ENCODE data around the gene CPXM2.

The CPXM2 gene

DNA sequence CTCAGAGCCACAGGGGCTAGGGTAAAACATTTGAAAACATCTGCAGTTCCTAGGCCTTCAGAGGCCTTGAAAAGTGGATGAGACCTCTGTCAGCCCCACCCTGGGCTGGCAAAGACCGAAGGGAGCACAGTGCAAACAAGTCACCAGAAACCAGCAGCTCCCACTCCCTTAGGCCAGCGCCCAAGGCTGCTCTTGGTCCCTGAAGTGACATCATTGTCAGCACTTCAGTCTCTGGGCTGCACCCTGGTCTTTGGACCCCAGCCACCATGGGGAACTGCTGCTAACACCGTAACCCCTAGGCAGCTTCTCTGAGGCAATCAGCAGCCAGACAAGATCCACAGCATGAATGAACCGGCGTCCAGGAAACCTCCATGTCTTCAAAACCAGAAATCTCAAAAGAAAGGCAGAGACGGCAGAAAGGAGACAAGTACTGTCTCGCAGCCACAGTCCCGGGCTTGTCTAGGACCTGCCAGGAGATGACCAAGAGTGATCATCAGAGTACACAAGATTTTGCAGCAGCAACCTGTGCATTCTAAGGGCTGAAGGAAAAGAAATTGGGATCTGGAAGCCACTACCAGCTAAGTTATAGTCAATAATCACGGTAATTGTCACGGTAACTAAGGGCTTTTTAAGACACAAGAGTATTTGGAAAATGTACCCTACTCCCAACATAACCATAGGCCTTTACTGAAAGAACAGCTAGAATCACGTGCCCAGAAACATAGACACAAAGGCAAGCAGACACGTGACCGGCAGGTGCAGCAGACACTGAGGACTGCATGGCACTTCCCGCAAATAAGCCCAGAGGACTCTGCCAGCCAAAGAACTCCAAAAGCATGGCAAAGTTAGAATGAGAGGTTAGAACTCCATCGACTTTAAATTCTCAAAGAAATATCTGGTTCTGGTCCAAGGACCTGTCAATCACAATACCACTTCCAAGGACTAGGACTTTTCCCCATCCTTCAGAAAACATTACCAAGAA lies 23.3 kb downstream of the CPXM2 start:
- no peak for DNase-seq (ENCODE audit: low read depth in 1 of 2, low spot score in 1 of 2)
- H3K4me3 ChIP-seq (replicated peaks; ENCODE audit: insufficient read depth, low read length): no peak overlapping the region
- no peaks in the 10 kb centered on the region for H3K27me3 ChIP-seq (ENCODE audit: insufficient read depth, poor library complexity, severe bottlenecking)
- H3K27ac ChIP-seq (replicated peaks): no peak overlapping the region
- TF ChIP-seq REST (IDR thresholded peaks at IDR 0.05; ENCODE audit: insufficient replicate concordance, low read depth) (no peak), POLR2AphosphoS5 (IDR thresholded peaks at IDR 0.05; ENCODE audit: low read depth) (no peak), SPI1 (IDR thresholded peaks at IDR 0.05; ENCODE audit: borderline replicate concordance, low read depth) (no peak), CTCF (IDR thresholded peaks at IDR 0.05; ENCODE audit: insufficient read depth, low read length) (no peak), GABPA (IDR thresholded peaks at IDR 0.05; ENCODE audit: low read depth) (no peak)

DNA sequence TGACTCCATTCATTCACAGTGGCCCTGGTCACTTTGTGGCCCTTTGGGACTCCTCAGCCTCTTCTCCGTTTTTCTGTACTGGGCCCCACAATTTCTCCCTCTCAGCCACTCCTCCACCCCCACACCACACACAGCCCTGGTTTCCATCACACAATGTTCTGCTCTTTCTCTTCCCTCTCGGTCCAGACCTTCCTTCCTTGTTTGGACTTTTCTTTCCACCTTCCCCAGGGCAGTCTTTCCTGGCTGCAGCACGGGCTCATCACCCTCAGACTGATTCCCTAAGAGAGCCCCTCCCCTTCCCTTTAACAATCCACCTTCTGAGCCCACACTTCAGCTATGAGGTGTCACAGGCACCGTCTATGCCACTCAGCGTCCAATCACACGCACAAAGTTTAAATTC lies 25.7 kb downstream of the CPXM2 start:
- no peak overlapping the region for H3K27ac ChIP-seq (replicated peaks)
- H3K4me3 ChIP-seq (replicated peaks; ENCODE audit: insufficient read depth, low read length): no peak overlapping the region
- TF ChIP-seq GABPA (IDR thresholded peaks at IDR 0.05; ENCODE audit: low read depth) (no peak), CTCF (IDR thresholded peaks at IDR 0.05; ENCODE audit: insufficient read depth, low read length) (no peak), REST (IDR thresholded peaks at IDR 0.05; ENCODE audit: insufficient replicate concordance, low read depth) (no peak), SPI1 (IDR thresholded peaks at IDR 0.05; ENCODE audit: borderline replicate concordance, low read depth) (no peak), POLR2AphosphoS5 (IDR thresholded peaks at IDR 0.05; ENCODE audit: low read depth) (no peak)
- no peaks in the 10 kb centered on the region for H3K27me3 ChIP-seq (ENCODE audit: insufficient read depth, poor library complexity, severe bottlenecking)
- DNase-seq (ENCODE audit: low read depth in 1 of 2, low spot score in 1 of 2): no peak

- H3K4me3 ChIP-seq (replicated peaks; ENCODE audit: insufficient read depth, low read length): no peak overlapping the region
- H3K27ac ChIP-seq (replicated peaks): no peak overlapping the region
- no peak for TF ChIP-seq SPI1 (IDR thresholded peaks at IDR 0.05; ENCODE audit: borderline replicate concordance, low read depth)
- TF ChIP-seq POLR2AphosphoS5 (IDR thresholded peaks at IDR 0.05; ENCODE audit: low read depth): no peak
- TF ChIP-seq REST (IDR thresholded peaks at IDR 0.05; ENCODE audit: insufficient replicate concordance, low read depth): no peak
- no peak for TF ChIP-seq CTCF (IDR thresholded peaks at IDR 0.05; ENCODE audit: insufficient read depth, low read length)
- no peak for TF ChIP-seq GABPA (IDR thresholded peaks at IDR 0.05; ENCODE audit: low read depth)
- H3K27me3 ChIP-seq (ENCODE audit: insufficient read depth, poor library complexity, severe bottlenecking): no peaks in the 10 kb centered on the region
- DNase-seq (ENCODE audit: low read depth in 1 of 2, low spot score in 1 of 2): no peak
Observed at GRCh38 chr10:123865350-123865749, 26.3 kb downstream of the CPXM2 start.
